Caco-2 (cell line): Measurements from ENCODE around the gene CD276. TPM values are rescaled to one million over a fixed set of nuclear protein-coding genes. Genes with fewer than 3 reads are reported as not detected.
"Not testable (repeated sequence)": the region's sequence is repeated elsewhere in the genome, so short reads cannot be mapped to it uniquely, and the experiment has no call there.

Experiments
- Bru-seq: library from RNA; stranded (reverse); fragments of 400-500 nt; gene quantifications from one replicate; lab custom pipeline; 2021; lab: Mats Ljungman, UMichigan
- BruChase-seq, 2 experiments: library from RNA; stranded (reverse); fragments of 400-500 nt; gene quantifications; one replicate each; lab custom pipeline; 2021; lab: Mats Ljungman, UMichigan
- BruUV-seq: library from RNA; stranded (reverse); fragments of 400-500 nt; replicated peaks from 2 replicates; lab custom pipeline; 2021; lab: Mats Ljungman, UMichigan
- CTCF ChIA-PET: fragments of 300-600 bp; sonication (Branson Sonifier 250); formaldehyde crosslinking; loops from one replicate; lab custom pipeline; 2022; ENCODE audit warnings: antibody characterized with exemption; lab: Charles Lee
- POLR2A ChIA-PET: fragments of 300-600 bp; sonication (Branson Sonifier 250); formaldehyde crosslinking; loops from one replicate; lab custom pipeline; 2022; ENCODE audit warnings: antibody characterized with exemption; lab: Charles Lee
- DNase-seq, 2 experiments: peaks; one replicate each; pipeline versions ENCODE4 v3.0.0 to v3.0.0-alpha.2; 2020 to 2022
- H3K27me3 ChIP-seq: replicated peaks from 2 replicates; pipeline ENCODE4 v1.6.0; 2011; ENCODE audit warnings: low read length; ENCODE audit not compliant: control insufficient read depth, insufficient read depth
- H3K36me3 ChIP-seq: 2 replicates; pipeline ENCODE4 v1.5.1; 2011; ENCODE audit warnings: low read length; ENCODE audit not compliant: control insufficient read depth, insufficient read depth
- H3K4me1 ChIP-seq: fragments of 250-450 bp; sonication (Bioruptor Pico); 2 replicates; pipeline ENCODE4 v1.5.1; 2020; ENCODE audit warnings: mild to moderate bottlenecking
- H3K4me3 ChIP-seq: 2 replicates; pipeline ENCODE4 v1.5.1; 2011; ENCODE audit warnings: low read depth, mild to moderate bottlenecking, control low read depth, low read length
- H3K9me3 ChIP-seq: fragments of 250-450 bp; sonication (Bioruptor Pico); 2 replicates; pipeline ENCODE4 v1.5.1; 2020; ENCODE audit warnings: mild to moderate bottlenecking, moderate library complexity
- H3K27ac Mint-ChIP-seq: one replicate; pipeline ENCODE4 v1.8.0; 2022; ENCODE audit warnings: mixed read lengths; ENCODE audit not compliant: unreplicated experiment
- H3K27me3 Mint-ChIP-seq: one replicate; pipeline ENCODE4 v1.8.0; 2022; ENCODE audit warnings: mixed read lengths; ENCODE audit not compliant: insufficient read depth, unreplicated experiment
- H3K36me3 Mint-ChIP-seq: one replicate; pipeline ENCODE4 v1.8.0; 2022; ENCODE audit warnings: mild to moderate bottlenecking, mixed read lengths; ENCODE audit not compliant: insufficient read depth, unreplicated experiment
- H3K4me1 Mint-ChIP-seq: one replicate; pipeline ENCODE4 v1.8.0; 2022; ENCODE audit warnings: low read depth, mixed read lengths; ENCODE audit not compliant: unreplicated experiment
- H3K4me3 Mint-ChIP-seq: one replicate; pipeline ENCODE4 v1.8.0; 2022; ENCODE audit warnings: mild to moderate bottlenecking, moderate library complexity, mixed read lengths; ENCODE audit not compliant: unreplicated experiment
- H3K9me3 Mint-ChIP-seq: one replicate; pipeline ENCODE4 v1.8.0; 2022; ENCODE audit warnings: mixed read lengths; ENCODE audit not compliant: unreplicated experiment
- intact Hi-C: fragments of 100-400 bp; cut with micrococcal nuclease; formaldehyde crosslinking; loops from one replicate; pipeline ENCODE4 v1.10.0; 2022; ENCODE audit not compliant: unreplicated experiment
- long read RNA-seq: library from polyadenylated mRNA; stranded (forward); transcript quantifications from one replicate; pipeline ENCODE4 v2.0.0, GENCODE V29; 2022
- total RNA-seq: library from RNA; stranded (reverse); gene quantifications from 2 replicates; pipeline ENCODE4 v1.2.3, GENCODE V29; 2022
- TF ChIP-seq, protein P1 (sequence below), 2 experiments: fragments of 200-600 bp in 1 of 2; IDR thresholded peaks; 1 replicate in 1 of 2; 2 replicates in 1 of 2; pipeline versions ENCODE4 v1.5.1 to v1.8.0; 2011 to 2022; ENCODE audit warnings: antibody characterized with exemption in 1 of 2, control low read depth in 1 of 2, inconsistent platforms in 1 of 2, low read depth in 1 of 2, low read length in 1 of 2, mild to moderate bottlenecking in 1 of 2, moderate library complexity in 1 of 2; ENCODE audit not compliant: insufficient read depth in 1 of 2, severe bottlenecking in 1 of 2, unreplicated experiment in 1 of 2

CD276 gene
- total RNA-seq = 70.5 and 74.2 TPM in 2 replicates
- Bru-seq, nascent RNA = percentile 69 among the genes with signal in this experiment
- percentile 69 among the genes with signal in this experiment for BruChase-seq, experiment 1, labeled RNA remaining after a 2-hour chase
- BruChase-seq, experiment 2, labeled RNA remaining after a 6-hour chase = percentile 81 among the genes with signal in this experiment
- long read RNA-seq, transcript CD276-202 (10 exons, 3,469 nt) = major isoform, 49 of 82 reads
- long read RNA-seq, partial matches to known transcripts = 15 of 82 reads
- long read RNA-seq, other reads (novel, unspliced or antisense) = 13 of 82 reads

DNA sequence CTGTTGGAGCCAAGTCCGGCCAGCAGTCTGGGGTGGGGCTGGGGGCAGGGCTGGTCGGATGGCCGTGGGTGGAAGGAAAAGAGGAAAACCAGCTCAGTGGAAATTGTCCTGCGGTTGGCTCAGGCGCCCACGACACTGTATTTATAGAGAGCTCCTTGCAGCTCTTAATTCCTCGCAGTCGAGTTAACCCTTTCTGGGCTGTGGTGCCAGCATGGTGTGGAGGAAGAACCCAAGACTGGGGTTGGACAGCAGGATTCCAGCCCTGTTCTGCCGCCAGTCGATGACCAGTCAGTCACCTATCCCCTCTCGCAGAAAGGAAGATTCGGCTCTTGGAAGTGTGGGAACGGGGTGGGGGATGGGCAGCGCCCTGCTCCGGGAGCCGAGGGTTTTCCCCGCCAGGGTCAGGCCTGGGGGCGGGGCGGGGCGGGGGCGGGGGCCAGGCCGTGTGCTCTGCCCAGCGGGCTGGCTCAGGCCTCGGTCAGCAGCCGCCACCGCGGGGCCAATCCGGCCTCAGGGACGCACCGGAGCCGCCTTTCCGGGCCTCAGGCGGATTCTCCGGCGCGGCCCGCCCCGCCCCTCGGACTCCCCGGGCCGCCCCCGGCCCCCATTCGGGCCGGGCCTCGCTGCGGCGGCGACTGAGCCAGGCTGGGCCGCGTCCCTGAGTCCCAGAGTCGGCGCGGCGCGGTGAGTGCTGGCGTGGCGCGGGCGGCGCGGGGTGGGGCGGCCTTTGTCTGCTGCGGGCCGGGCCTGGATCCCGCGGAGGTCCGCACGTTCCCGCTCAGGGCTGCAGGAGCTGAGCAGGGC lies at the start of gene CD276:
TSS of gene CD276 (plus strand) at position 607 of the 804 bp plus-strand sequence. CDS start 15,257 bp downstream, outside the sequence.
- Mint-ChIP-seq H3K36me3 (peaks cover 5% of the 10 kb centered on the region), H3K27ac (peak within 1 kb of the TSS; percentile 71), H3K9me3 (no peaks in the 10 kb centered on the region), H3K4me3 (peak within 1 kb of the TSS; percentile 84), H3K27me3 (no peaks in the 10 kb centered on the region), H3K4me1 (peaks cover 24% of the 10 kb centered on the region)
- ChIA-PET CTCF (interaction anchor here (0.9 to 2.1 kb wide), 5 partner anchors 16 to 47 kb away, joined by 3 to 14 read pairs (median 8); no protein-coding TSS in a partner anchor), POLR2A (no interaction called here)
- no peaks in the 10 kb centered on the region for H3K36me3 ChIP-seq
- no peaks in the 10 kb centered on the region for H3K27me3 ChIP-seq
- no TSS peak for BruUV-seq
- intact Hi-C loops = loop anchor here (1.0 to 2.0 kb wide), 2 partner anchors 16 to 51 kb away; partner anchors contain the start of gene NPTN
- peaks cover 13% of the 10 kb centered on the region for H3K4me1 ChIP-seq
- peak; percentile 79 to 84 for DNase-seq
- H3K4me3 ChIP-seq = peak within 1 kb of the TSS; percentile 88
- H3K9me3 ChIP-seq = no peaks in the 10 kb centered on the region
- TF ChIP-seq, protein P1, sequence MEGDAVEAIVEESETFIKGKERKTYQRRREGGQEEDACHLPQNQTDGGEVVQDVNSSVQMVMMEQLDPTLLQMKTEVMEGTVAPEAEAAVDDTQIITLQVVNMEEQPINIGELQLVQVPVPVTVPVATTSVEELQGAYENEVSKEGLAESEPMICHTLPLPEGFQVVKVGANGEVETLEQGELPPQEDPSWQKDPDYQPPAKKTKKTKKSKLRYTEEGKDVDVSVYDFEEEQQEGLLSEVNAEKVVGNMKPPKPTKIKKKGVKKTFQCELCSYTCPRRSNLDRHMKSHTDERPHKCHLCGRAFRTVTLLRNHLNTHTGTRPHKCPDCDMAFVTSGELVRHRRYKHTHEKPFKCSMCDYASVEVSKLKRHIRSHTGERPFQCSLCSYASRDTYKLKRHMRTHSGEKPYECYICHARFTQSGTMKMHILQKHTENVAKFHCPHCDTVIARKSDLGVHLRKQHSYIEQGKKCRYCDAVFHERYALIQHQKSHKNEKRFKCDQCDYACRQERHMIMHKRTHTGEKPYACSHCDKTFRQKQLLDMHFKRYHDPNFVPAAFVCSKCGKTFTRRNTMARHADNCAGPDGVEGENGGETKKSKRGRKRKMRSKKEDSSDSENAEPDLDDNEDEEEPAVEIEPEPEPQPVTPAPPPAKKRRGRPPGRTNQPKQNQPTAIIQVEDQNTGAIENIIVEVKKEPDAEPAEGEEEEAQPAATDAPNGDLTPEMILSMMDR (IDR thresholded peaks at IDR 0.05; ENCODE audit: insufficient read depth in 1 of 2, low read depth in 1 of 2, low read length in 1 of 2, severe bottlenecking in 1 of 2, unreplicated experiment in 1 of 2) = peak in 1 of 2 experiments; percentile 79

DNA sequence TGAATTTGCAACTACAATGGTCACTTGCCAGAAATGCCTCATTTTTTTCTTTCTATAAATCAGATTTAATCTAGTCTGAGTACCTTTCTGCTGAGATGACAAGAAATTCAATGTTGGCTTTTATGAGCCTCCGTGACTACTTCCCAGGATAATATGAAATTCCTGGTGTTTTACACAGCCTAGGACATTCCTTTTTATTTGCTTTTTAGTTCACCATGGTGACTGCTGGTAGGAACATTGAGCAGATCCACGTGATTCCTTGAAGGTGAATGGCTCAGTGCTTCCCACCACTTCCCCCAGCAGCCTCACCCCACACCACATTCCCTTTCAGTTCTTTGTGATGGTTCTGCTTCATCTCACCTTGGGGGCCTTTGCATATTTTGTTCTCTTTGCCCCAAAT lies 46.7 kb upstream of the CD276 start:
- POLR2A ChIA-PET = interaction anchor here (0.5 to 0.6 kb wide), 2 partner anchors 41 to 80 kb away, joined by 3 to 4 read pairs; no protein-coding TSS in a partner anchor

DNA sequence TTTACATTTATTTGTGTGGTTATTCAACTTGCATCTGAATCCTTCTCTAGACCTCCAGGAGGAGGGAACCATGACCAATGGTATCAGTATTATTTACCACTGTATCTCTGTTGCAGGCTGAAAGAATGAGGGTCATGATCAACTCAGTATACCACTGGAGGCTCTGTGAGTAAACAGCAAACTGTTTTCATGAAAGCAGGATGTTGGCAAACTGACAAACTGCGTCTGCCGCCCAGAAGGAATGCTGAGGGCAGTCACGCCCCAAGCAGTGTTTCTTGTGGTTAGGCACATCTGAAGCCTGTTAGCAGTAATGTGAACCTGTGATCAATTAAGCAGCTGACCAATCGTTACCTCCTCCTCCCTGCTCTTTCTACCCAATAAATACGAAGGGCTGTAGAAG lies 44.7 kb upstream of the CD276 start:
- H3K27ac Mint-ChIP-seq, H3K4me1 Mint-ChIP-seq, POLR2A ChIA-PET, H3K4me1 ChIP-seq, DNase-seq, BruUV-seq, H3K9me3 ChIP-seq, H3K36me3 ChIP-seq, H3K4me3 ChIP-seq, H3K27me3 ChIP-seq, H3K36me3 Mint-ChIP-seq, H3K4me3 Mint-ChIP-seq, H3K27me3 Mint-ChIP-seq, H3K9me3 Mint-ChIP-seq, intact Hi-C loops, CTCF ChIA-PET: not testable (repeated sequence)

More for the DNA sequence above, 46.7 kb upstream of the CD276 start:
- BruUV-seq = no TSS peak
- no peaks in the 10 kb centered on the region for H3K9me3 Mint-ChIP-seq
- peaks cover 8% of the 10 kb centered on the region for H3K4me1 Mint-ChIP-seq
- Histone ChIP-seq H3K36me3 (no peaks in the 10 kb centered on the region), H3K9me3 (no peaks in the 10 kb centered on the region), H3K4me1 (peaks cover 10% of the 10 kb centered on the region), H3K4me3 (no peak overlapping the region), H3K27me3 (no peaks in the 10 kb centered on the region)
- intact Hi-C loops = no loop called here
- TF ChIP-seq, protein P1 (IDR thresholded peaks at IDR 0.05; ENCODE audit: insufficient read depth in 1 of 2, low read depth in 1 of 2, low read length in 1 of 2, severe bottlenecking in 1 of 2, unreplicated experiment in 1 of 2) = no peak
- H3K36me3 Mint-ChIP-seq = peaks cover 9% of the 10 kb centered on the region
- peaks cover 2% of the 10 kb centered on the region for H3K27me3 Mint-ChIP-seq
- H3K27ac Mint-ChIP-seq = no peak overlapping the region
- no peak for DNase-seq
- no peak overlapping the region for H3K4me3 Mint-ChIP-seq
- CTCF ChIA-PET = interaction anchor here (1.1 to 1.9 kb wide), 6 partner anchors 10 to 76 kb away, joined by 3 to 48 read pairs (median 9); no protein-coding TSS in a partner anchor
